Lower lobe of right lung (tissue), 2 donors: ENCODE measurements around the gene ZNF277. TPM values are rescaled to one million over a fixed set of nuclear protein-coding genes. Genes with fewer than 3 reads are reported as not detected.

Experiments used
- ATAC-seq, 2 donors: fragments of 200-7000 bp; cut with Tn5 transposase; one replicate each; pipeline ENCODE4 v1.9.1; 2020 to 2022; ENCODE audit warnings: mild to moderate bottlenecking in 2 of 2, moderate library complexity in 2 of 2
- DNase-seq: peaks from one replicate; pipeline ENCODE4 v3.0.0-alpha.2; 2020
- H3K27ac ChIP-seq: fragments of 200-600 bp; one replicate; pipeline ENCODE4 v1.8.0; 2022
- H3K27me3 ChIP-seq: fragments of 200-600 bp; one replicate; pipeline ENCODE4 v1.8.0; 2022; ENCODE audit warnings: low read depth
- H3K36me3 ChIP-seq: fragments of 200-600 bp; one replicate; pipeline ENCODE4 v1.8.0; 2022; ENCODE audit warnings: mild to moderate bottlenecking
- H3K4me1 ChIP-seq: fragments of 200-600 bp; one replicate; pipeline ENCODE4 v1.8.0; 2022
- H3K4me3 ChIP-seq: fragments of 200-600 bp; one replicate; pipeline ENCODE4 v1.8.0; 2022; ENCODE audit warnings: mild to moderate bottlenecking
- H3K9me3 ChIP-seq: fragments of 200-600 bp; one replicate; pipeline ENCODE4 v1.8.0; 2022
- intact Hi-C: fragments of 100-400 bp; cut with DNase I; formaldehyde crosslinking; loops from one replicate; pipeline ENCODE4 v1.11.0; 2022
- total RNA-seq: library from RNA; stranded (reverse); fragmentation: NEBNext Ultra II Directional; extraction: Animal tissue kit (Norgen Biotek cat#: 25700); gene quantifications from one replicate; pipeline ENCODE4 v1.2.1, GENCODE V29; 2021
- TF ChIP-seq, protein P1 (sequence below): fragments of 200-600 bp; IDR thresholded peaks from one replicate; pipeline ENCODE4 v1.8.0; 2022; ENCODE audit warnings: antibody characterized with exemption, mild to moderate bottlenecking
- donor health status: DM: no; HTN: yes; CAD: no; lungs with severe emphysema.

ZNF277 gene
- total RNA-seq, 1 donor from 2014 or later: 33.3 TPM

DNA sequence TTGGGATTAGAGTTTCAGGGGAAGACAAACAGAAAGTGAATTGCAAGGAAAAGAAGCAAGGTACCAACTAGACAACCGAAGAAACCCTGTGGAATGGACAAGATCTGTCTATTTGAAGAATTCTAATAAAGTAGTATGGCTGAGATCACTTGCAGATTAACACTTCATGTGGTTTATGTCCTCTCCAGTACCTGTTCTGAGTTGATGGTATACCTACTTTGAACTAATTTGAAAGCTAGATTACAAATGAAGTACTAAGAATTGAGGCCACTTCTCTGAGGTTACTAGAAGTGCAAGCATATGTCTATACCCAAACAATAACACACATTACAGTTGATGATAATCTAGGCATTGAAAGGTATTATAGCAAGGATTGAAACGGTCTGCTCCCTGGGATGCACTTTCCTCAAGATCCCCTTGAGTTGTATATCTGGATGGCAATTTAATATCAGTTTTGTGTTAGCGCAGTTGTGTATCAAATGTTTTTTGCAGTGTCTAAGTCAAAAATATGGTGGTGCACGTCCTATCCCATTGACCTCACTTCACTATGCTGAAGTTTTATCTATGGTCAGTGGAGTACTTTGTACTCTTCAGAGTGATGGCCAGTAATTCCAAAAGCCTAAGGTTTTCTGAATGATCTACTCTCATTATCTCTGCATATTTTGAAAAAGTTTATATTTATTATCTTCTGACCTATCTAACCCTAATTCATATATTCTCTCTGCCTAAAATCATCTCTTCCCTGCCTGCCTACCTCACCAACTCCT lies 25.9 kb downstream of the ZNF277 start:
- H3K27me3 ChIP-seq: no peaks in the 10 kb centered on the region
- DNase-seq: no peak
- no peaks in the 10 kb centered on the region for H3K9me3 ChIP-seq
- no peaks in the 10 kb centered on the region for H3K36me3 ChIP-seq
- no peak overlapping the region for H3K4me3 ChIP-seq
- no peak for ATAC-seq
- TF ChIP-seq, protein P1, sequence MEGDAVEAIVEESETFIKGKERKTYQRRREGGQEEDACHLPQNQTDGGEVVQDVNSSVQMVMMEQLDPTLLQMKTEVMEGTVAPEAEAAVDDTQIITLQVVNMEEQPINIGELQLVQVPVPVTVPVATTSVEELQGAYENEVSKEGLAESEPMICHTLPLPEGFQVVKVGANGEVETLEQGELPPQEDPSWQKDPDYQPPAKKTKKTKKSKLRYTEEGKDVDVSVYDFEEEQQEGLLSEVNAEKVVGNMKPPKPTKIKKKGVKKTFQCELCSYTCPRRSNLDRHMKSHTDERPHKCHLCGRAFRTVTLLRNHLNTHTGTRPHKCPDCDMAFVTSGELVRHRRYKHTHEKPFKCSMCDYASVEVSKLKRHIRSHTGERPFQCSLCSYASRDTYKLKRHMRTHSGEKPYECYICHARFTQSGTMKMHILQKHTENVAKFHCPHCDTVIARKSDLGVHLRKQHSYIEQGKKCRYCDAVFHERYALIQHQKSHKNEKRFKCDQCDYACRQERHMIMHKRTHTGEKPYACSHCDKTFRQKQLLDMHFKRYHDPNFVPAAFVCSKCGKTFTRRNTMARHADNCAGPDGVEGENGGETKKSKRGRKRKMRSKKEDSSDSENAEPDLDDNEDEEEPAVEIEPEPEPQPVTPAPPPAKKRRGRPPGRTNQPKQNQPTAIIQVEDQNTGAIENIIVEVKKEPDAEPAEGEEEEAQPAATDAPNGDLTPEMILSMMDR: no peak
- peaks cover 6% of the 10 kb centered on the region for H3K4me1 ChIP-seq
- no peak overlapping the region for H3K27ac ChIP-seq
- intact Hi-C loops: no loop called here

DNA sequence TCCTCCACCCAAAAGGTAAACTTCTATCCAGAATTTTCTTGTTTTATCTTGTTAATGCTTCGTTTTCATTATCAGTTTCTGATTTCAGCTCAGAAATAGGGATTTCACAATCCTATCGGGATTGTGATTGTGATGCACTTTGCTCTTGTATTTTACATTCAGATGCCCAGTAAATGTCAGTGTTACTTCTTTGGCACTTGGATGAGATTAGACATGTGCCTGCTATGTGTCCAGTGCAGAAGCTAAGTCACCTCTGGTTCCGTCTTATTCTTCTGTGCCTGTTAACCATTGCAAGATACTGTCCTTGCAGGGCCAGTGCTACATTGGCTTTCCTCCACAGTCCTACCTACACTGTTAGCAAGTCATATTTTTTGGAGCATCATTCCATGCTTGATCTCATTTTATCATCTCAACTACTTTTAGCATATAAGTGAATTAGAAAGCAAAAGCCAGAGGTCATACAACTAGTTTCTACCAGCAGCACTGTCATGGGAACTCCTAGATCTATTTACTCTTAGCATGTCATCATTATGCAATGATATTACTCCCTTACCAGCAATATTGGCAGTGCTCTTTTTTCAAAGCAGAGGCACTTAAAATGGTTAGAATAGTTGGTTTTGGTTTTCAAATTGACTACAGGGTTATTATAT lies 26.7 kb downstream of the ZNF277 start:
- intact Hi-C loops: no loop called here
- TF ChIP-seq, protein P1: no peak
- ATAC-seq: no peak

DNA sequence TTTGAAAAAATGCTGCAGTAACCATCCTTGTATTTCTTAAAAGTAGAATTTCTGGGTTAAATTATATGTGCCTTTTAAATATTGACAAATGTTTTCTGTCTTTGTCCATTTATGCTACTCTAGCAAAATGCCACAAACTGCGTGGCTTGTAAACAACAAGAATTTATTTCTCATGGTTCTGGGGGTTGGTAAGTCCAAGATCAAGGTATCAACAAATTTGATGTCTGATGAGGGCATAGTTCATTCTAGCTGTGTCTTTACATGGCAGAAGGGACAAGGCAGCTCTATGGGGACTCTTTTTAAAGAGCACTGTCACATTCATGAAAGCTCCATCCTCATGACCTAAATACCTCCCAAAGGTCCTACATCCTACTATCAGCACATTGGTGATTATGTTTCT lies 27.7 kb downstream of the ZNF277 start:
- Histone ChIP-seq H3K4me1 (peaks cover 6% of the 10 kb centered on the region), H3K27me3 (no peaks in the 10 kb centered on the region), H3K36me3 (no peaks in the 10 kb centered on the region), H3K27ac (no peak overlapping the region), H3K9me3 (no peaks in the 10 kb centered on the region), H3K4me3 (no peak overlapping the region)
- no peak for ATAC-seq
- DNase-seq: no peak
- TF ChIP-seq, protein P1: no peak
- intact Hi-C loops: no loop called here

More for the DNA sequence above, 26.7 kb downstream of the ZNF277 start:
- H3K27ac ChIP-seq: no peak overlapping the region
- no peak overlapping the region for H3K4me3 ChIP-seq
- no peaks in the 10 kb centered on the region for H3K36me3 ChIP-seq
- no peak for DNase-seq
- no peaks in the 10 kb centered on the region for H3K9me3 ChIP-seq
- no peaks in the 10 kb centered on the region for H3K27me3 ChIP-seq
- H3K4me1 ChIP-seq: peaks cover 6% of the 10 kb centered on the region

DNA sequence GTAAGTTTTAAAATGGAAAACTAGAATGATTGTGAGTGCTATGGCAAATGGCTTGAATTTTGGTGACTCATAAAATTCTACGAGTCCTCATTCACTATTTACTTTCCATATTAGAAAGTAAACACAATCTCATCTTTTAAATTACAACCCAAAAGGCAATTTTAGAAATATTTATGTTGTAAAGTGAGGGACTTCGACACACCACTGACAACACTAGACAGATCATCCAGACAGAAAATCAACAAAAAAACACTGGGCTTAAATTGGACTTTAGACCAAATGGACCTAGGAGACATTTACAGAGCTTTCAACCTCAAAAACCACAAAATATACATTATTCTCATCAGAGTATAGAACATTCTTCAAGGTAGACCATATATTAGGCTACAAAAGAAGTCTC lies 30.1 kb downstream of the ZNF277 start:
- ATAC-seq: no peak
- Histone ChIP-seq H3K4me1 (peaks cover 6% of the 10 kb centered on the region), H3K27ac (no peak overlapping the region), H3K27me3 (no peaks in the 10 kb centered on the region), H3K9me3 (no peaks in the 10 kb centered on the region), H3K4me3 (no peak overlapping the region), H3K36me3 (no peaks in the 10 kb centered on the region)
- no peak for DNase-seq
- intact Hi-C loops: no loop called here
- TF ChIP-seq, protein P1: no peak

DNA sequence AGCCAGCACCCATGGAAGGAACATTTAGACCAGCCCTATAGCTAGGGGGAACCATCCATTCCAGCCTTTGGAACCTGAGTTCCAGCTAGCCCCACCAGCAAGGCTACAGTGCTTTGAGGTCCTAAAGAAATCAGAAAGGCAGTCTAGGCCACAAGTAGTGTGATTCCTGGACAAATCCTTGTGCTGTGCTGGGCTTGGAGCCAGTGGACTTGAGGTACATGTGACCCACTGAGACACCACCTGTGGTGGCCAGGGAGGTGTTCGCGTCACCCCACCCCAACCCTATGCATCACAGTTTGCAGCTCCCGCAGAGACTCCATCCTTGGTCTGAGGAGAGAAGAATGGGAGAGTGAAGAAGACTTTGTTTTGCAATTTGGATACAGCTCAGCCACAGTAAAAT lies 31.8 kb downstream of the ZNF277 start:
- no peaks in the 10 kb centered on the region for H3K9me3 ChIP-seq
- no peak for ATAC-seq
- H3K27ac ChIP-seq: no peak overlapping the region
- H3K4me1 ChIP-seq: peaks cover 3% of the 10 kb centered on the region
- no peak for DNase-seq
- no peaks in the 10 kb centered on the region for H3K36me3 ChIP-seq
- intact Hi-C loops: no loop called here
- H3K4me3 ChIP-seq: no peak overlapping the region
- H3K27me3 ChIP-seq: no peaks in the 10 kb centered on the region
- TF ChIP-seq, protein P1: no peak
